ENCODE measurements around the gene FADD. TPM values are rescaled to one million over a fixed set of nuclear protein-coding genes. Genes with fewer than 3 reads are reported as not detected.

Gene FADD
- total RNA-seq, 4 donors from 2014 or later = 20.9 to 26.5 (median 23.5) TPM

- H3K9me3 ChIP-seq = no peaks in the 10 kb centered on the region
- peaks cover 0 to 5% (median 0%) of the 10 kb centered on the region in 3 donors for H3K4me1 ChIP-seq
- no peak for DNase-seq
- H3K36me3 ChIP-seq = no peaks in the 10 kb centered on the region
- TF ChIP-seq POLR2A (IDR thresholded peaks at IDR 0.05) (no peak), CTCF (IDR thresholded peaks at IDR 0.05) (no peak)
- no peak overlapping the region for H3K27ac ChIP-seq
- no peak overlapping the region for H3K4me3 ChIP-seq
- H3K27me3 ChIP-seq = no peaks in the 10 kb centered on the region
- WGBS, 2 donors = 68 to 71% methylated on average over 3 to 9 of the region's 21 CpGs
- intact Hi-C loops (cut with DNase I) = no loop called here
These were observed 48.7 kb downstream of the FADD start for GRCh38 chr11:70251659-70252321.

- no peak for DNase-seq
- Histone ChIP-seq H3K4me1 (no peaks in the 10 kb centered on the region), H3K36me3 (no peaks in the 10 kb centered on the region), H3K9me3 (no peaks in the 10 kb centered on the region), H3K27ac (no peak overlapping the region), H3K27me3 (no peaks in the 10 kb centered on the region), H3K4me3 (no peak overlapping the region)
- 87 to 95% methylated on average over 9 to 10 of the region's 12 CpGs for WGBS, 2 donors
- intact Hi-C loops (cut with DNase I) = no loop called here
- TF ChIP-seq CTCF (IDR thresholded peaks at IDR 0.05) (no peak), POLR2A (IDR thresholded peaks at IDR 0.05) (no peak)
These were observed 49.7 kb downstream of the FADD start for GRCh38 chr11:70252844-70253243.

- no peak for DNase-seq
- Histone ChIP-seq H3K27me3 (no peaks in the 10 kb centered on the region), H3K4me1 (no peaks in the 10 kb centered on the region), H3K27ac (no peak overlapping the region), H3K36me3 (no peaks in the 10 kb centered on the region), H3K9me3 (no peaks in the 10 kb centered on the region), H3K4me3 (no peak overlapping the region)
- WGBS, 2 donors = 46 to 60% methylated on average over 12 of the region's 12 CpGs
- no peak for TF ChIP-seq POLR2A (IDR thresholded peaks at IDR 0.05)
- no peak for TF ChIP-seq CTCF (IDR thresholded peaks at IDR 0.05)
- intact Hi-C loops (cut with DNase I) = no loop called here
These were observed 52.5 kb downstream of the FADD start for GRCh38 chr11:70255477-70256116.

Other genes with a start within 250 kb of the FADD start
- 10 to 100 TPM in 3 of 4 donors, 1 to 10 TPM in 1; 5.1 to 17.5 (median 14.5) TPM for gene ANO1, start 125.0 kb upstream of the FADD start, total RNA-seq
- gene PPFIA1, start 67.4 kb downstream of the FADD start, total RNA-seq = 10 to 100 TPM; 21.0 to 34.7 (median 29.8) TPM
- gene CTTN, start 195.2 kb downstream of the FADD start, total RNA-seq = 100 to 1,000 TPM; 244 to 444 (median 320) TPM

All from esophagus squamous epithelium (tissue), 5 donors.